ENCODE data around the gene DNAH10.

Gene DNAH10

GRCh38 chr12:123879691-123880090 lies 117.6 kb downstream of the DNAH10 start:
- H2AFZ ChIP-seq (ENCODE audit: low read depth, low read length, severe bottlenecking): no peak overlapping the region
- no peak overlapping the region for H3K9ac ChIP-seq (ENCODE audit: low read length)
- TF ChIP-seq CTCF (IDR thresholded peaks at IDR 0.05; ENCODE audit: insufficient read depth, low read length, poor library complexity, severe bottlenecking) (no peak), EZH2phosphoT487 (conservative IDR thresholded peaks at IDR 0.05; ENCODE audit: low read length) (no peak)
- no peaks in the 10 kb centered on the region for H3K27me3 ChIP-seq (ENCODE audit: low read length)
- H4K20me1 ChIP-seq (ENCODE audit: low read depth, low read length): no peaks in the 10 kb centered on the region
- no peak overlapping the region for H3K4me2 ChIP-seq (ENCODE audit: low read depth, low read length, poor library complexity, severe bottlenecking)
- H3F3A ChIP-seq (ENCODE audit: insufficient read depth): no peaks in the 10 kb centered on the region
- H3K79me2 ChIP-seq (ENCODE audit: insufficient read depth, low read length): no peaks in the 10 kb centered on the region
- H3K4me3 ChIP-seq (ENCODE audit: insufficient read depth, low read length, poor library complexity, severe bottlenecking): no peak overlapping the region
- no peaks in the 10 kb centered on the region for H3K36me3 ChIP-seq (ENCODE audit: low read length)
- H3K9me2 ChIP-seq (replicated peaks; ENCODE audit: insufficient read depth, low read length): no peaks in the 10 kb centered on the region
- H3K27ac ChIP-seq (ENCODE audit: low read depth, low read length): no peak overlapping the region
- no peaks in the 10 kb centered on the region for H3K9me3 ChIP-seq (ENCODE audit: insufficient read depth, low read length)

DNA sequence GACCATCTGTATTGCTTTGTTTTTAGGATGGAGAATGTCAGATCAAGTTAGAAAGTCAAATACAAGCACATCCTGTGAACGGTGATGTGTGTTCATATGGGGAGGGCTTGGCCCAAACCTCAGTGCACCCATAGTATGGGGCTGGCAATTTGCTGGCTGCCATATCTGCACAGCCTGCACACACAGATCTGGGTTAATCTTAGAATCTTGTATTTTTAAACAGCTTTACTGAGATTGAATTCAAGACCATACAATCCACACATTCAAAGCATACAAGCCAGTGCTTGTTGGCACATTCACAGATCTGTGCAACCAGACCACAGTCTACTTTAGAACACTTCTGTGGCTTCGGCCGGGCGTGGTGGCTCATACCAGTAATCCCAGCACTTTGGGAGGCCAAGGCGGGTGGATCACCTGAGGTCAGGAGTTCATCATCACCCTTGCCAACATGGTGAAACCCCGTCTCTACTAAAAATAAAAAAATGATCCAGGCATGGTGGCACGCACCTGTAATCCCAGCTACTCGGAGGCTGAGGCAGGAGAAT lies 120.1 kb downstream of the DNAH10 start:
- Histone ChIP-seq H3K9me2 (replicated peaks; ENCODE audit: insufficient read depth, low read length) (no peaks in the 10 kb centered on the region), H3K27me3 (ENCODE audit: low read length) (no peaks in the 10 kb centered on the region), H3K4me2 (ENCODE audit: low read depth, low read length, poor library complexity, severe bottlenecking) (no peak overlapping the region), H4K20me1 (ENCODE audit: low read depth, low read length) (no peaks in the 10 kb centered on the region), H3K27ac (ENCODE audit: low read depth, low read length) (no peak overlapping the region), H3K9me3 (ENCODE audit: insufficient read depth, low read length) (no peaks in the 10 kb centered on the region), H3F3A (ENCODE audit: insufficient read depth) (no peaks in the 10 kb centered on the region), H2AFZ (ENCODE audit: low read depth, low read length, severe bottlenecking) (no peak overlapping the region), H3K4me3 (ENCODE audit: insufficient read depth, low read length, poor library complexity, severe bottlenecking) (no peak overlapping the region), H3K79me2 (ENCODE audit: insufficient read depth, low read length) (no peaks in the 10 kb centered on the region), H3K36me3 (ENCODE audit: low read length) (no peaks in the 10 kb centered on the region), H3K9ac (ENCODE audit: low read length) (no peak overlapping the region)
- TF ChIP-seq EZH2phosphoT487 (conservative IDR thresholded peaks at IDR 0.05; ENCODE audit: low read length): no peak
- no peak for TF ChIP-seq CTCF (IDR thresholded peaks at IDR 0.05; ENCODE audit: insufficient read depth, low read length, poor library complexity, severe bottlenecking)

GRCh38 chr12:123886258-123886657 lies 124.2 kb downstream of the DNAH10 start:
- H3K36me3 ChIP-seq (ENCODE audit: low read length): no peaks in the 10 kb centered on the region
- no peaks in the 10 kb centered on the region for H3F3A ChIP-seq (ENCODE audit: insufficient read depth)
- TF ChIP-seq EZH2phosphoT487 (conservative IDR thresholded peaks at IDR 0.05; ENCODE audit: low read length) (no peak), CTCF (IDR thresholded peaks at IDR 0.05; ENCODE audit: insufficient read depth, low read length, poor library complexity, severe bottlenecking) (no peak)
- no peaks in the 10 kb centered on the region for H3K27me3 ChIP-seq (ENCODE audit: low read length)
- no peaks in the 10 kb centered on the region for H4K20me1 ChIP-seq (ENCODE audit: low read depth, low read length)
- no peaks in the 10 kb centered on the region for H3K9me3 ChIP-seq (ENCODE audit: insufficient read depth, low read length)
- no peak overlapping the region for H3K4me2 ChIP-seq (ENCODE audit: low read depth, low read length, poor library complexity, severe bottlenecking)
- H3K27ac ChIP-seq (ENCODE audit: low read depth, low read length): no peak overlapping the region
- H3K9ac ChIP-seq (ENCODE audit: low read length): no peak overlapping the region
- H3K79me2 ChIP-seq (ENCODE audit: insufficient read depth, low read length): no peaks in the 10 kb centered on the region
- no peak overlapping the region for H2AFZ ChIP-seq (ENCODE audit: low read depth, low read length, severe bottlenecking)
- H3K9me2 ChIP-seq (replicated peaks; ENCODE audit: insufficient read depth, low read length): no peaks in the 10 kb centered on the region
- no peak overlapping the region for H3K4me3 ChIP-seq (ENCODE audit: insufficient read depth, low read length, poor library complexity, severe bottlenecking)

All from SU-DHL-6 (cell line).